Activated B cell treated with CpG ODN at 0.5 μM for 24 hours (primary cell): ENCODE results near the gene RPS6KA5. TPM values are rescaled to one million over a fixed set of nuclear protein-coding genes. Genes with fewer than 3 reads are reported as not detected.

Experiments
- ATAC-seq: fragments of 200-7000 bp; cut with Tn5 transposase; one replicate; pipeline ENCODE4 v1.10.0; 2021; ENCODE audit warnings: low read depth, mild to moderate bottlenecking, moderate library complexity
- CTCF ChIA-PET: fragments of 350-600 bp; sonication (Branson Sonifier 250); formaldehyde crosslinking; loops from one replicate; lab custom pipeline; 2021; ENCODE audit warnings: antibody characterized with exemption; lab: Charles Lee
- POLR2A ChIA-PET: fragments of 350-600 bp; sonication (Branson Sonifier 250); formaldehyde crosslinking; loops from one replicate; lab custom pipeline; 2021; ENCODE audit warnings: antibody characterized with exemption; lab: Charles Lee
- DNase-seq: peaks from one replicate; pipeline ENCODE4 v3.0.0; 2022
- H3K27ac Mint-ChIP-seq: one replicate; pipeline ENCODE4 v1.8.0; 2020; ENCODE audit warnings: mixed read lengths
- H3K27me3 Mint-ChIP-seq: one replicate; pipeline ENCODE4 v1.8.0; 2021; ENCODE audit warnings: mixed read lengths
- H3K36me3 Mint-ChIP-seq: one replicate; pipeline ENCODE4 v1.8.0; 2021; ENCODE audit warnings: low read depth, mixed read lengths
- H3K4me1 Mint-ChIP-seq: one replicate; pipeline ENCODE4 v1.8.0; 2021; ENCODE audit warnings: mixed read lengths
- H3K4me3 Mint-ChIP-seq: one replicate; pipeline ENCODE4 v1.8.0; 2020; ENCODE audit warnings: mild to moderate bottlenecking, mixed read lengths
- H3K9me3 Mint-ChIP-seq: one replicate; pipeline ENCODE4 v1.8.0; 2020; ENCODE audit warnings: mixed read lengths
- intact Hi-C: fragments of 100-400 bp; cut with micrococcal nuclease; formaldehyde crosslinking; loops from one replicate; pipeline ENCODE4 v1.15.1; 2024
- total RNA-seq: library from RNA; stranded (reverse); gene quantifications from 2 replicates; pipeline ENCODE4 v1.2.3, GENCODE V29; 2022
- TF ChIP-seq, protein P1 (sequence below): fragments of 200-600 bp; IDR thresholded peaks from one replicate; pipeline ENCODE4 v1.8.0; 2022; ENCODE audit warnings: antibody characterized with exemption, mild to moderate bottlenecking

RPS6KA5 gene
- total RNA-seq, 1 donor from 2014 or later, result 16.3 TPM

DNA sequence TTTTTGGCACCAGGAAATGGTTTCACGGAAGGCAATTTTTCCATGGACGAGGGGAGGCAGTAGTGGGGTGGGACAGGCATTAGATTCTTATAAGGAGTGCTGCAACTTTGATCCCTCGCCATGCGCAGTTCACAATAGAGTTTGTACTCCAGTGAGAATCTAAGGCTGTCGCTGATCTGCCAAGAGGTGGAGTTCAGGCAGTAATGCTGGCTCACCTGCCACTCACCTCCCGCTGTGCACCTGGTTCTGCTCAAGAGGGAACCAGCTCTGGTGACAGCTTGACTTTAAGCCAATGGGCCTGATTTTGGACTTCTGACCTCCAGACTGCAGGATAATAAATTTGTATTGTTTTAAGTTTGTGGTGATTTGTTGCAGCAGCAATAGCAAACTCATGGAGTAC, 163.4 kb downstream of the RPS6KA5 start:
- TF ChIP-seq, protein P1, sequence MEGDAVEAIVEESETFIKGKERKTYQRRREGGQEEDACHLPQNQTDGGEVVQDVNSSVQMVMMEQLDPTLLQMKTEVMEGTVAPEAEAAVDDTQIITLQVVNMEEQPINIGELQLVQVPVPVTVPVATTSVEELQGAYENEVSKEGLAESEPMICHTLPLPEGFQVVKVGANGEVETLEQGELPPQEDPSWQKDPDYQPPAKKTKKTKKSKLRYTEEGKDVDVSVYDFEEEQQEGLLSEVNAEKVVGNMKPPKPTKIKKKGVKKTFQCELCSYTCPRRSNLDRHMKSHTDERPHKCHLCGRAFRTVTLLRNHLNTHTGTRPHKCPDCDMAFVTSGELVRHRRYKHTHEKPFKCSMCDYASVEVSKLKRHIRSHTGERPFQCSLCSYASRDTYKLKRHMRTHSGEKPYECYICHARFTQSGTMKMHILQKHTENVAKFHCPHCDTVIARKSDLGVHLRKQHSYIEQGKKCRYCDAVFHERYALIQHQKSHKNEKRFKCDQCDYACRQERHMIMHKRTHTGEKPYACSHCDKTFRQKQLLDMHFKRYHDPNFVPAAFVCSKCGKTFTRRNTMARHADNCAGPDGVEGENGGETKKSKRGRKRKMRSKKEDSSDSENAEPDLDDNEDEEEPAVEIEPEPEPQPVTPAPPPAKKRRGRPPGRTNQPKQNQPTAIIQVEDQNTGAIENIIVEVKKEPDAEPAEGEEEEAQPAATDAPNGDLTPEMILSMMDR, result no peak
- ChIA-PET CTCF (interaction anchor here (1.1 to 1.4 kb wide), 2 partner anchors 276 to 280 kb away, joined by 3 to 4 read pairs; no protein-coding TSS in a partner anchor), POLR2A (no interaction called here)
- H3K4me3 Mint-ChIP-seq, result no peak overlapping the region
- no peak for ATAC-seq
- H3K9me3 Mint-ChIP-seq, result no peaks in the 10 kb centered on the region
- no peak overlapping the region for H3K27ac Mint-ChIP-seq
- no peak for DNase-seq
- no peaks in the 10 kb centered on the region for H3K4me1 Mint-ChIP-seq
- peaks cover 66% of the 10 kb centered on the region for H3K36me3 Mint-ChIP-seq
- no peaks in the 10 kb centered on the region for H3K27me3 Mint-ChIP-seq
- intact Hi-C loops, result no loop called here

DNA sequence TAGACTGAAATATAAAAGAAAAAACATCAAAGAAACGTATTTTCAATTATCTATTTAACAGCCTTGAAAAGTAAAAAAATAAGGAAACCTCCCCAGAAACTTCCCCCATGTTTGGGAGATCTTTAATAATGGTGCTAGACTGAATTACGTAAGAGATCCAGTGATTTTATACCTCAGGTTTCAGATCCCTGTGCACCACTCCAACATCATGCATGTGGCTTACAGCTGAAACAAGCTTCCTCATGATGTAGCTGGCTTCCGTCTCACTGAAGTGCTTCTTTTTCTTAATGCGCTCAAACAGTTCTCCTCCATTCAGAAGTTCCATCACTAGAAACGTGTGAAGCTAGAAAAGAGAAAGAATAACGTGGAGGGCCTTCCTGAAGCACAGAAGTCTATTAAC, 166.2 kb downstream of the RPS6KA5 start:
- ChIA-PET POLR2A (no interaction called here), CTCF (no interaction called here)
- no peaks in the 10 kb centered on the region for H3K4me1 Mint-ChIP-seq
- intact Hi-C loops, result no loop called here
- TF ChIP-seq, protein P1, result no peak
- DNase-seq (no peak), ATAC-seq (no peak)
- H3K27ac Mint-ChIP-seq, result no peak overlapping the region
- peaks cover 68% of the 10 kb centered on the region for H3K36me3 Mint-ChIP-seq
- no peaks in the 10 kb centered on the region for H3K9me3 Mint-ChIP-seq
- no peak overlapping the region for H3K4me3 Mint-ChIP-seq
- no peaks in the 10 kb centered on the region for H3K27me3 Mint-ChIP-seq

DNA sequence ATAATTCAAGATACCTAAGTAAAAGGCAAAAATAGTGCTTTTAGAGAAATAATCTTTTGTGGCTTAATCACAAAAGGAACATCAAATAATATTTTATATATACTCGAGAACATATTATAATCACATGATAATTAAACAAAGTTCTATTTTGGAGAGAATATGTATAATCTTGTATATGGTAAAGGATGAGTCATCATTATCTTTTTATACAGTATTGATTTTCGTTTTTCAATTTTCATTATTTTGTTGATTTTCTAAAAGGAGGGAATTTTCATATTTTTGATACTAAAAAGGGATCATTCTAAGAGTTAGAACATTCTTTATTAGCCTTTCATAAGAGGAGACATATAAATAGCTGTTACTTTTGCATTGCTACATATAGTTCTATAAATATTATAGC, 166.9 kb downstream of the RPS6KA5 start:
- CTCF ChIA-PET, result no interaction called here
- H3K27ac Mint-ChIP-seq, result no peak overlapping the region
- no peaks in the 10 kb centered on the region for H3K4me1 Mint-ChIP-seq
- intact Hi-C loops, result no loop called here
- H3K9me3 Mint-ChIP-seq, result no peaks in the 10 kb centered on the region
- TF ChIP-seq, protein P1, result no peak
- no peak for DNase-seq
- no peak for ATAC-seq
- no peaks in the 10 kb centered on the region for H3K27me3 Mint-ChIP-seq
- H3K36me3 Mint-ChIP-seq, result peaks cover 63% of the 10 kb centered on the region
- no peak overlapping the region for H3K4me3 Mint-ChIP-seq
- POLR2A ChIA-PET, result no interaction called here

DNA sequence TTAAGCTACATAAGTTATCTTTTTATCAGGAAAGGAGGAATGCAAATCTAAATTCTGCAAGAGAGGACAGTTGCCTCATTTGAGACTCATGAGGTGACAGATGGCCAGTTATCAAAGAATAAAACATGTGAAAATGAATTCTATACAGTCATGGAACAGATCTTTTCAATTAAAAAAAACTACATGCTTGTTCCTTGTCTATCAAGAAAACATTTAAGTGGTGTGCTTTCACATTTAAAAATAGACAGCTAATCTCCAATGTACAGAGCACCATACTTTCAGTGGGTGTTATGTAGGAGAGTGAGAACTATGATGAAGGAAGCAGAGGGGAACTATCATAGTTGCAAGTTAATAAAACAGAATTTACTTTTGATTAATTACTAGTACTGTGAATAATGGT, 167.5 kb downstream of the RPS6KA5 start:
- H3K9me3 Mint-ChIP-seq, result no peaks in the 10 kb centered on the region
- DNase-seq, result no peak
- ChIA-PET CTCF (interaction anchor here (0.8 to 1.1 kb wide), 2 partner anchors 10 to 394 kb away, joined by 3 read pairs; no protein-coding TSS in a partner anchor), POLR2A (no interaction called here)
- no peaks in the 10 kb centered on the region for H3K27me3 Mint-ChIP-seq
- H3K4me3 Mint-ChIP-seq, result no peak overlapping the region
- H3K36me3 Mint-ChIP-seq, result peaks cover 59% of the 10 kb centered on the region
- intact Hi-C loops, result no loop called here
- ATAC-seq, result no peak
- H3K4me1 Mint-ChIP-seq, result no peaks in the 10 kb centered on the region
- TF ChIP-seq, protein P1, result no peak
- H3K27ac Mint-ChIP-seq, result no peak overlapping the region

DNA sequence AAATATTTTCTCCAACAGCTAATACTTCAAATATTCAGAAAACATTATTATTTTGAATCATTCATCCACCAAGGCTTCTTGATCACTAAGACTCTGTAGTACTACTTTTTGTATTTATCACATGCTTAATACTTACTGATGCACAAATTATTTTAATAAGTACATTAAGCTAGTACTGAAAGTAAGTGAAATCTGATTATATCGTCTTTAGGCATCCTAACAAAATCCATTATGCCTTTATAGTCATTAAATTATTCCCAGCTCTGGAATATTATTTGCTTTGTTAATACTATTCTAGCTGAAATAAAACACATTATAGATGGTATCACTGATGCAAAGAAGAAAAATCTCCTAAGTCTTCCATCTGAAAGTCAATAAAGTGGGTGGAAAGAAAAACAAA, 169.1 kb downstream of the RPS6KA5 start:
- intact Hi-C loops, result no loop called here
- H3K4me1 Mint-ChIP-seq, result no peaks in the 10 kb centered on the region
- no peak overlapping the region for H3K4me3 Mint-ChIP-seq
- TF ChIP-seq, protein P1, result no peak
- ATAC-seq (no peak), DNase-seq (no peak)
- no peaks in the 10 kb centered on the region for H3K9me3 Mint-ChIP-seq
- no peak overlapping the region for H3K27ac Mint-ChIP-seq
- POLR2A ChIA-PET, result no interaction called here
- CTCF ChIA-PET, result interaction anchor here (1.5 kb wide), 1 partner anchor 11 kb away, joined by 11 read pairs; no protein-coding TSS in a partner anchor
- H3K27me3 Mint-ChIP-seq, result no peaks in the 10 kb centered on the region
- H3K36me3 Mint-ChIP-seq, result peaks cover 46% of the 10 kb centered on the region
